Measurements from ENCODE around the gene HMCN2. TPM values are rescaled to one million over a fixed set of nuclear protein-coding genes. Genes with fewer than 3 reads are reported as not detected.

Gene HMCN2
- total RNA-seq, 2 donors from 2014 or later: 20.1 to 30.6 TPM

GRCh38 chr9:130341128-130341527 is 75.6 kb downstream of the HMCN2 start:
- intact Hi-C loops (cut with DNase I): loop anchor here (10.0 kb wide), 2 partner anchors 96 to 236 kb away; no protein-coding TSS in a partner anchor
- Histone ChIP-seq H3K9ac (ENCODE audit: low read depth in 2 of 2, low read length in 2 of 2) (no peak overlapping the region), H3K27me3 (no peaks in the 10 kb centered on the region), H3K4me3 (no peak overlapping the region), H3K36me3 (no peaks in the 10 kb centered on the region), H3K4me1 (no peaks in the 10 kb centered on the region), H3K27ac (no peak overlapping the region), H3K9me3 (no peaks in the 10 kb centered on the region)
- TF ChIP-seq, protein P1, sequence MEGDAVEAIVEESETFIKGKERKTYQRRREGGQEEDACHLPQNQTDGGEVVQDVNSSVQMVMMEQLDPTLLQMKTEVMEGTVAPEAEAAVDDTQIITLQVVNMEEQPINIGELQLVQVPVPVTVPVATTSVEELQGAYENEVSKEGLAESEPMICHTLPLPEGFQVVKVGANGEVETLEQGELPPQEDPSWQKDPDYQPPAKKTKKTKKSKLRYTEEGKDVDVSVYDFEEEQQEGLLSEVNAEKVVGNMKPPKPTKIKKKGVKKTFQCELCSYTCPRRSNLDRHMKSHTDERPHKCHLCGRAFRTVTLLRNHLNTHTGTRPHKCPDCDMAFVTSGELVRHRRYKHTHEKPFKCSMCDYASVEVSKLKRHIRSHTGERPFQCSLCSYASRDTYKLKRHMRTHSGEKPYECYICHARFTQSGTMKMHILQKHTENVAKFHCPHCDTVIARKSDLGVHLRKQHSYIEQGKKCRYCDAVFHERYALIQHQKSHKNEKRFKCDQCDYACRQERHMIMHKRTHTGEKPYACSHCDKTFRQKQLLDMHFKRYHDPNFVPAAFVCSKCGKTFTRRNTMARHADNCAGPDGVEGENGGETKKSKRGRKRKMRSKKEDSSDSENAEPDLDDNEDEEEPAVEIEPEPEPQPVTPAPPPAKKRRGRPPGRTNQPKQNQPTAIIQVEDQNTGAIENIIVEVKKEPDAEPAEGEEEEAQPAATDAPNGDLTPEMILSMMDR (IDR thresholded peaks at IDR 0.05): no peak
- no peak for DNase-seq

- intact Hi-C loops (cut with DNase I): loop anchor here (10.0 kb wide), 2 partner anchors 97 to 237 kb away; no protein-coding TSS in a partner anchor
- Histone ChIP-seq H3K27me3 (no peaks in the 10 kb centered on the region), H3K9me3 (no peaks in the 10 kb centered on the region), H3K27ac (no peak overlapping the region), H3K9ac (ENCODE audit: low read depth in 2 of 2, low read length in 2 of 2) (no peak overlapping the region), H3K36me3 (no peaks in the 10 kb centered on the region), H3K4me3 (no peak overlapping the region), H3K4me1 (no peaks in the 10 kb centered on the region)
- DNase-seq: no peak
- TF ChIP-seq, protein P1 (IDR thresholded peaks at IDR 0.05): no peak
Measured at GRCh38 chr9:130341839-130342713, 76.5 kb downstream of the HMCN2 start.

- TF ChIP-seq, protein P1 (IDR thresholded peaks at IDR 0.05): no peak
- H3K4me3 ChIP-seq: no peak overlapping the region
- no peaks in the 10 kb centered on the region for H3K9me3 ChIP-seq
- no peak overlapping the region for H3K9ac ChIP-seq (ENCODE audit: low read depth in 2 of 2, low read length in 2 of 2)
- no peaks in the 10 kb centered on the region for H3K27me3 ChIP-seq
- no peaks in the 10 kb centered on the region for H3K36me3 ChIP-seq
- H3K27ac ChIP-seq: no peak overlapping the region
- H3K4me1 ChIP-seq: no peaks in the 10 kb centered on the region
- DNase-seq: no peak
- intact Hi-C loops (cut with DNase I): loop anchor here (10.0 kb wide), 2 partner anchors 98 to 238 kb away; no protein-coding TSS in a partner anchor
Measured at GRCh38 chr9:130342714-130343085, 77.1 kb downstream of the HMCN2 start.

DNA sequence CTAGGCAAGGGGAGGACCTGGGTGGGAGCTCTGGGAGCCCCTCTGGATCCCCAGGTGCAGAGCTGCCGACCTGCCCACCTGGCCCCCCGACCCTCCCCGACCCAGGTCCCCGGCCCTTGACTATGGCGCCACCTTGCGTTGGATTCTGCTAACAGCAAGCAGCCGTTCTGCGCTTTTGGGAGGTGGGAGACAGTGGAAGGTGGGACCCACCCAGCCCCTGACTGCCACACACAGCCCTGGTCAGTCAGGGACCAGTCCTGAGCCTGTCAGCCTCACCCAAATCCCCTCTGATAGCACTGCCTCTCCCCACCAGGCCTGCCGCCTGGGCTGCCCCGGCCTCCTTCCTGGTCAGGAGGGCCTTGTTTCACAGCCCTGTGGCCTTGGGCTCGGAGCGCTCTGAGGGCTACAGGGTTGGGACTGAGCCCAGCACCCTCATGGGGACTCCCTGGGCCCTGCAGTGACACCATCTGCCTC is 77.9 kb downstream of the HMCN2 start:
- DNase-seq: no peak
- TF ChIP-seq, protein P1 (IDR thresholded peaks at IDR 0.05): peak; percentile 78
- no peak overlapping the region for H3K9ac ChIP-seq (ENCODE audit: low read depth in 2 of 2, low read length in 2 of 2)
- H3K36me3 ChIP-seq: no peaks in the 10 kb centered on the region
- intact Hi-C loops (cut with DNase I): loop anchor here (10.0 kb wide), 2 partner anchors 99 to 239 kb away; no protein-coding TSS in a partner anchor
- no peaks in the 10 kb centered on the region for H3K27me3 ChIP-seq
- H3K9me3 ChIP-seq: no peaks in the 10 kb centered on the region
- no peaks in the 10 kb centered on the region for H3K4me1 ChIP-seq
- no peak overlapping the region for H3K4me3 ChIP-seq
- no peak overlapping the region for H3K27ac ChIP-seq

DNA sequence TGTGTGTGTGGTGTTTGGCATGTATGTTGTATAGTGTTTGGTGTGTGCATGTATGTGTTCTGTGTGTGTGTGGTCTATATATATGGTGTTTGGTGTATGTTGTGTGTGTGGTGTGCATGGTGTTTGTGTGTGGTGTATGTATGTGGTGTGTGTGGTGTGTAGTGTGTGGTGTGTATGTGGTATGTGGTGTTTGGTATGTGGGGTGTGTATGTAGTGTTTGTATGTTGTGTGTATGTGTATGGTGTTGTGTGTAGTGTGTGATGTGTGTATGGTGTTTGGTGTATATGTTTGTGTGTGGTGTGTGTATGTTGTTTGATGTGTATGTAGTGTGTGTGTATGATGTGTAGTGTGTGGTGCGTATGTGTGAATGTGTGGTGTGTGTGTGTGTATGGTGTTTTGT is 78.8 kb downstream of the HMCN2 start:
- no peaks in the 10 kb centered on the region for H3K27me3 ChIP-seq
- H3K9me3 ChIP-seq: no peaks in the 10 kb centered on the region
- H3K27ac ChIP-seq: no peak overlapping the region
- H3K36me3 ChIP-seq: no peaks in the 10 kb centered on the region
- no peaks in the 10 kb centered on the region for H3K4me1 ChIP-seq
- DNase-seq: no peak
- H3K4me3 ChIP-seq: no peak overlapping the region
- H3K9ac ChIP-seq (ENCODE audit: low read depth in 2 of 2, low read length in 2 of 2): no peak overlapping the region
- TF ChIP-seq, protein P1 (IDR thresholded peaks at IDR 0.05): no peak
- intact Hi-C loops (cut with DNase I): loop anchor here (10.0 kb wide), 2 partner anchors 100 to 240 kb away; no protein-coding TSS in a partner anchor
